NT2/D1 (cell line): ENCODE results near the gene NAGPA.

ENCODE experiments used
- YY1 ChIP-seq: IDR thresholded peaks from 2 replicates; pipeline ENCODE4 v1.6.1; 2011; ENCODE audit not compliant: insufficient read length, insufficient read depth
- ZNF274 ChIP-seq: IDR thresholded peaks from 2 replicates; pipeline ENCODE4 v1.6.1; 2011; ENCODE audit warnings: mild to moderate bottlenecking, low read depth, low read length

DNA sequence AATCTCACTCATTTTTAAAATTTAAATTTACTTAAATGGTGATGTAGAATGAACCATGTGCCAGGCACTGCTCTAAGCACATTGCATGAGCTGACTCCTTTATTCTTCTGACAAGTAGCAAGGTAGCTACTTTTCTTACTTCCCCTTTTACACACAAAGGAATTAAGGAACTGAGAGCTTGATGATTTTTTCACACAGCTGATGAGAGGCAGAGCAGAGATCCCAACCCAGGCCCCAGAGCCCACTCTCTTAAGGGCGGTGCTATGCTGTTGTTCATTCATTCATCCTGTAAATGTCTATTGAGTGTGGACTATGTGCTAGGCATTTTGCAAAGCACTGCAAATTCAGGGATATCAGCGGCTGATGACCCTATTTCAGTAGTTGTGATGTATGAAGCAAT lies 57.7 kb downstream of the NAGPA start:
- TF ChIP-seq ZNF274: no peak
- TF ChIP-seq YY1: no peak
